Stimulated activated CD4-positive, alpha-beta T cell treated with anti-CD3 and anti-CD28 coated beads, Interleukin-12 subunit alpha, Interleukin-12 subunit beta, amount 100 ng/mL, for 4 hours (primary cell): Measurements from ENCODE around the gene TMCC1.
A peak's percentile ranks its signal among the peaks of the same experiment; 100 is the strongest.

Experiments
- DNase-seq: peaks from one replicate; pipeline ENCODE4 v3.0.0-alpha.2; 2020

TMCC1 gene

DNA sequence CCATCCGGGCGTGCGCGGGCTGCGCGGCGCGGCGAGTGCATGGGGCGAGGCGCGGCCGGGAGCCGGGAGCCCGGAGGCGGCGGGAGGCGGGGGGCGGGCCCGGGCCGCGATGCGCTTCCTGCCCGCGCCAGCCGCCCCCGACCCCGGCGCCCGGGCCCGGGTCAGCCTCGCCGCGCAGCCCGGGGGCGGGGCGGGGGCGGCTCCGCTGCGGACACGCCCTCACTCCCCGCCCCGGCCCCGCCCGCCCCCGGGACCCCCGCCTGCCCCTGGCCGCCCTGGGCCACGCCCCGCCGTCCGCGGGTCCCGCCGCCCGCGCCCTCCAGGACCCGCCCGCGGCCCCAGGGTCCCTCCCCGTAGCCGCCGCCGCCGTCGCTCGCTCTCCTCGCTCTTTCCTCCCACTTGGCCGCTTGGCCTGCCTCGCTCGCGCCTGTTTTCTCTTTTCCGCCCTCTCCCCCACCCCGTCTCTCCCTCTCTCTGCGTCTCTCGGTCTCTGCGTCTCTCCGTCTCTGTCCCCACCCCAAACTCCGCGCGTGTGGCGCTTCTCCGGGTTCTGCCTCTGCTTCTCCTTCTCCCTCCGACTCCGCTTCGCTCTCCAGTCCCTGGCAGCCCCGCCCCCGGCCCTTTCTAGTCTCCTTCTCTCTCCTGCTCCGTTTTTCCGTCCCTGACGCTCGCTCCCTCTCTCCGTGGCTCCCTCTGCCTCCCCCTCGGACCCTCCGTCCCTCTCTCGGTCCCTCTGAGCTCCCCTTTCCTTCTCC lies 286.7 kb downstream of the TMCC1 start, which contains the start of gene PLXND1:
TSS of gene PLXND1 (minus strand) at position 41 of the 755 bp plus-strand sequence. CDS start at position 4, 37 bp downstream.
- peak; percentile 34 for DNase-seq

DNA sequence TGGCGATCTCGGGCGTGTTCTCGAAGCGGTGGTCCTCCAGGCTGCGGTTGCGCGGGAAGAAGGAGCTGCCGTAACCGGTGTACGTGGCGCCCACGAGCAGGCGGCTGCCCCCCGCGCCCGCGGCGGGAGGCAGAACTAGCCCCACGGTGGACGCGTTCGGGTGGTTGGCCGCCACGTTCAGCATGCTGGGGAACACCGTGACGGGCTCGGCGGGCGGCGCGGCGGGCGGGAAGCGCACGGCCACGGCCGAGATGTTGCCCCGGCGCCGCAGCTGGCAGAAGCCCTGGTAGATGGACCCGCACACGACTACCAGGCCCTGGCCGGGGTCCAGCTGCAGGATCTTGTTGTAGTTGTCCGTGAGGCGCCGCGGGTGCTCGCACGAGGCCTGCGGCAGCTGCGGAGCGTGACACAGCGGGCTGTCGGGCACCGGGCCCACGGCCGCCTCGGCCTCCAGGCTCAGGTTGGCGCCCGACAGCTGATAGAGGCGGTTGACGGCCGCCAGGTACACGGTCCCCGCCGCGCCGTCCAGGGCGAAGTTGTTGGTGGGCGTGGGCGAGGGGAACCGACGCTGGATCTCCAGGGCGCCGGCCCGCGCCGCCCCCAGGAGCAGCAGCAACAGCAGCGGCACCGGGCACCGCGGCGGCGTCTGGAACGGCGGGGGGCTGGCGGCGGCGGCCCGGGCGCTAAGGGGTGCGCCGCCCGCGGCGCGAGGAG lies 287.4 kb downstream of the TMCC1 start:
- DNase-seq: peak; percentile 11

- DNase-seq: peak; percentile 28
Observed at GRCh38 chr3:129605203-129605921, 288.1 kb downstream of the TMCC1 start.

DNA sequence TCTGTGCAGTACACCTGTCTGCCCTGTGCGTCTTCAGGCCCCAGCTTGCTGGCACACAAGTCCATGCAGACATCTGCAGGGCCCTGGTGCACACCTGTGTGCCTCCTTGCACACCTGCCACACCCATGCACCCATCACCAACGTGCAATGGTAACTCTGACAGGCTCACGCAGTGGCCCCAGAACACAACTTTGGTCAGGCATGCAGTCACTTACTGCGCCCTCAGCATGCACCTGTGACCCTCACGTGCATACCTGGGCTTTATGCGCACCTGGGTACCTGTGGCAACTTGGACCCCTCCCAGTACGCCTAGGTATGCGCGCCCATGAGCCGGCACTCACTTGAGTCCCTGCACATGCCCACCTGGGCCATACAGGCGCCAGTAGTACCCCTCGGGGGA lies 288.7 kb downstream of the TMCC1 start:
- no peak for DNase-seq

- no peak for DNase-seq
Observed at GRCh38 chr3:129603991-129604749, 289.3 kb downstream of the TMCC1 start.

DNA sequence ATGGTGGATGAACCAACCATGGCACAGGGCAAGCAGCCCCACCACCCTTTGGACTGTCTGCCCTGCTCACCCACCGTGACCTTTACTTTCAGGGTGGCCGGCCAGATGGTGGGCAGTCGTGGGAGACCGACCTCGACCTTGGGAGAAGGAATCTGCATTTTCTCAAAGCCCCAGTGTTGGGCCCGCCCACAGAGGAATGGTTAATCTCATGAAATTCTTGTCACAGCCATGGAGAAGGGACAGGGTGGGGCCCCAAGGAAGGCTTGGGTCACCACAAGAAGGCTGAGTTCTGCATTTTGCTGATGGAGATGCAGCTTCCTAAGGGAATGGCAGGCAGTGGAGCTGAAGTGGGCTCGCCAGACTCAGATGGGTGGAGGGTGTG lies 290.0 kb downstream of the TMCC1 start:
- DNase-seq: no peak

DNA sequence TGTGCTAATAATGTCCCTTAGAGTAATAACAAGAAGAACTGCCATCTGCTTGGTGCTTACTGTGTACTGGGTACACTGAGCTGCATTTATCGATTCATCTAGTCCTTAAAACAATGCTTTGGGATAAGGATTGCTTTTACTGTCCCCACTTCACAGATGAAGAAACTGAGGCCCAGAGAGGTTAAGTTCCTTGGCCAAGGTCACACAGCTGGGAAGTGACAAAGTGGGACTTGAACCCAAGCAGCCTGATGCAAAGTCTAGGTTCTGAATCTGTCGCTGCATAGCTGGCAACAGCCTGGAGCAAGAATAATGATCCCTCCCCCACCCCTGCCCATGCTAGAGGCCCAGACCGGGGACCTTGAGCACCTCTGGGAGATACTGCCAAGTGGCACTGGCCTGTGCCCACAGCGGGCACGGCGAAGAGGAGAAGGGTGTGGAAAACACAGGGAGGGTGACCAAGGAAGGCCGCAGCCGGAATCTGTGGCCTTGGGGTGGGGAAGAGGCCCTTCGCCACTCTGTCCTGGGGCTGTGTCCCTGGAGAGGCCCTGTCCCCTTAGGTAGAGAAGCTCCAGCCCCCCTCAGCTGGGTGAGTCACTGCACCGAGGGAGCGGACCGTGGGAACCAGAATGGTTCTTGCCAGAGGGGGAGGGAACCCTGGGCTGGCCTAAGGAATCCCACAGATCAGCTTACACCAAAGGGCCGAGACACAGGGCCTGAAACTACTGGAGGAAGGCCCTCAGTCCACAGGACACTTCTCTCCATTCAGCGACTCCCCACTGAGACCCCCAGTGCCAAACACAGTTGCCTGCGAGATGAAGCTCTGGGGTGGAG lies 290.6 kb downstream of the TMCC1 start:
- DNase-seq: no peak

- no peak for DNase-seq
Observed at GRCh38 chr3:129602309-129602708, 291.2 kb downstream of the TMCC1 start.

DNA sequence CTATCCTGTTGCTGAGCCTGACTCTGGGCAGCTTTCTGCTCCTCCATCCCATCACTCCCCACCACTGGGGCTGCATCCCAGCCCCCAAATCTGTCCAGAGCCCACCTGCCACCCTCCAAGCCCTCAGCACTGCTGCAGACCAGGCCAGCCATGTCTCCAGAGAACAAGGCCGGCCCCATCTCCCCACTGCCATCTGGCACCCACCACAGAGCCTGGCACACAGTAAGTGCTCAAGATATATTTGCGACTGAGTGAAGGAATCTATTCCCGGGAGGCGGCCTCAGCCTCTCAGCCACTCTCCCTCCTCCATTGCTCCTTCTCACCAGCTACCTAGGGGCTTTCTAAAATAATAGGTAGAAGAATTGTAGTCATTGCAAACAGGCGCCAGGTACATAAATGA lies 291.8 kb downstream of the TMCC1 start:
- DNase-seq: no peak

DNA sequence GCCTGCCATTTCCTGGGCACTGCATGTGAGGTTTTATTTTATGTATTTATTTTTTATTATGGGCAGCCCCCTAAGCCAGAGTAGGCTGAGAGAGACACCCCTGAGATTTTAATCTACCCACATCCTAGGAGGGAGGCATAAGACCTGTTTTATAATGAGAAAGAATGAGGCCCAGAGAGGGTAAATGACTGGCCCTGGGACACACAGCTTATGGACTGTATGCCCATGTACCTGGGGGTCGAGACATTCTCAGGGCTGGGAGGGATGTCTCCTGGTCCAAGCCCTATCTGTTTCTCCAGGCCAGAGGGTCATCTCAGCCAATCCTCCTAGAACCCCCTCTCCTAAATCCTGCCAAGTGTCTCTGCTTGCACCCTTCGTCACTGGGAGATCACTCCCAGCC lies 293.2 kb downstream of the TMCC1 start:
- DNase-seq: no peak

- DNase-seq: no peak
Observed at GRCh38 chr3:129599607-129600006, 293.9 kb downstream of the TMCC1 start.

DNA sequence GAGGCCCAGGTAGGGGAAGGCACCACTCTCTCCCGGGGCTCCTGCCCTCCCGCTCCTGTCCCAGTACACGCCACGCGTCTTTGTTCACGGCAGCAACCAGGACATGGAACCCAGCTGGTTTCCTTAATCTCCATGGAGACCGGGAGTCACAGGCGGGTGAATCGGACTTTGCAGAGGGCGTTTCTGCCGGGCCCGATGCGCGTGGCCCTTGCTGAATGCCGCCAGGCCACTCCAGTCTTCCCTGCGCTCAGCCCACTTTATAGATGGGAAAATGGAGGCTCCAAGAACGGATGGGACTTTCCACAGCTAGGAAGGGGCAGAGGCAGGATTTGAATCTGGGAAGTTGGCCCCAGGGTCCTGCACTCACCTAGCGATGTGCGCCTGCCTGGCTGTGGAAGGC lies 294.4 kb downstream of the TMCC1 start:
- DNase-seq: no peak

- no peak for DNase-seq
Observed at GRCh38 chr3:129598484-129598883, 295.0 kb downstream of the TMCC1 start.

GRCh38 chr3:129598000-129598381 lies 295.5 kb downstream of the TMCC1 start:
- DNase-seq: no peak
